GM23338 (cell line): ENCODE data around the gene AGRN. TPM values are rescaled to one million over a fixed set of nuclear protein-coding genes. Genes with fewer than 3 reads are reported as not detected.

Source experiments
- ATAC-seq: fragments of 200-7000 bp; cut with Tn5 transposase; 3 replicates; pipeline ENCODE4 v1.9.1; 2020
- DNase-seq: peaks from one replicate; pipeline ENCODE4 v3.0.0-alpha.2; 2015; ENCODE audit warnings: low spot score
- H2AFZ ChIP-seq: fragments of 200-600 bp; sonication (generic); 2 replicates; pipeline ENCODE4 v1.8.0; 2016; ENCODE audit warnings: antibody characterized with exemption, mild to moderate bottlenecking, moderate library complexity
- H3F3A ChIP-seq: fragments of 200-600 bp; sonication (generic); replicated peaks from 2 replicates; pipeline ENCODE4 v1.8.0; 2017; ENCODE audit warnings: antibody characterized with exemption, mixed run types, low read depth
- H3K27ac ChIP-seq: fragments of 200-600 bp; sonication (generic); 2 replicates; pipeline ENCODE4 v1.6.1; 2016; ENCODE audit warnings: low read depth
- H3K27me3 ChIP-seq: fragments of 200-600 bp; sonication (generic); 2 replicates; pipeline ENCODE4 v1.8.0; 2016; ENCODE audit warnings: mild to moderate bottlenecking, mixed run types, moderate library complexity; ENCODE audit not compliant: insufficient read depth
- H3K36me3 ChIP-seq: fragments of 200-600 bp; sonication (generic); 2 replicates; pipeline ENCODE4 v1.8.0; 2016; ENCODE audit warnings: mild to moderate bottlenecking; ENCODE audit not compliant: insufficient read depth
- H3K4me1 ChIP-seq: fragments of 200-600 bp; sonication (generic); 2 replicates; pipeline ENCODE4 v1.8.0; 2016; ENCODE audit warnings: mild to moderate bottlenecking, moderate library complexity; ENCODE audit not compliant: insufficient read depth
- H3K4me2 ChIP-seq: fragments of 200-600 bp; sonication (generic); 2 replicates; pipeline ENCODE4 v1.7.1; 2017; ENCODE audit warnings: mixed run types
- H3K4me3 ChIP-seq: fragments of 200-600 bp; sonication (generic); 2 replicates; pipeline ENCODE4 v1.6.1; 2016; ENCODE audit warnings: mixed run types
- H3K79me2 ChIP-seq: fragments of 200-600 bp; sonication (generic); replicated peaks from 2 replicates; pipeline ENCODE4 v1.8.0; 2017; ENCODE audit warnings: mild to moderate bottlenecking; ENCODE audit not compliant: insufficient read depth
- H3K9me2 ChIP-seq: fragments of 200-600 bp; sonication (generic); 2 replicates; pipeline ENCODE4 v1.8.0; 2017; ENCODE audit not compliant: insufficient read depth
- H4K20me1 ChIP-seq: fragments of 200-600 bp; sonication (generic); replicated peaks from 2 replicates; pipeline ENCODE4 v1.8.0; 2017; ENCODE audit warnings: mild to moderate bottlenecking; ENCODE audit not compliant: insufficient read depth
- H3K27ac Mint-ChIP-seq: 2 replicates; pipeline ENCODE4 v1.8.0; 2020; ENCODE audit warnings: inconsistent platforms, mild to moderate bottlenecking, moderate library complexity, mixed read lengths
- H3K27me3 Mint-ChIP-seq: 3 replicates; pipeline ENCODE4 v1.8.0; 2022; ENCODE audit warnings: low read depth, mild to moderate bottlenecking, moderate library complexity, mixed read lengths, inconsistent platforms; ENCODE audit not compliant: insufficient read depth, poor library complexity
- H3K36me3 Mint-ChIP-seq: 3 replicates; pipeline ENCODE4 v1.8.0; 2021; ENCODE audit warnings: low read depth, mild to moderate bottlenecking, inconsistent platforms, moderate library complexity, mixed read lengths
- H3K4me1 Mint-ChIP-seq: 3 replicates; pipeline ENCODE4 v1.8.0; 2020; ENCODE audit warnings: mild to moderate bottlenecking, inconsistent platforms, mixed read lengths
- H3K4me3 Mint-ChIP-seq: 3 replicates; pipeline ENCODE4 v1.8.0; 2021; ENCODE audit warnings: moderate library complexity, mild to moderate bottlenecking, inconsistent platforms, mixed read lengths
- H3K9me3 Mint-ChIP-seq: 3 replicates; pipeline ENCODE4 v1.8.0; 2020; ENCODE audit warnings: moderate library complexity, mild to moderate bottlenecking, inconsistent platforms, mixed read lengths
- CREB1 ChIP-seq: fragments of 250-450 bp; sonication (Bioruptor Pico); IDR thresholded peaks from 2 replicates; pipeline ENCODE4 v1.5.0; 2020; ENCODE audit warnings: low read depth, mild to moderate bottlenecking, moderate library complexity
- ETS1 ChIP-seq: IDR thresholded peaks from 2 replicates; pipeline ENCODE4 v1.6.1; 2016; ENCODE audit warnings: antibody characterized with exemption
- EZH2 ChIP-seq: fragments of 200-600 bp; sonication (generic); IDR thresholded peaks from one replicate; pipeline ENCODE4 v1.8.0; 2017; ENCODE audit warnings: antibody characterized with exemption, mild to moderate bottlenecking, low read depth; ENCODE audit not compliant: unreplicated experiment
- EZH2phosphoT487 ChIP-seq: fragments of 200-600 bp; sonication (generic); IDR thresholded peaks from one replicate; pipeline ENCODE4 v1.8.1; 2018; ENCODE audit warnings: antibody characterized with exemption; ENCODE audit not compliant: unreplicated experiment
- NANOG ChIP-seq: IDR thresholded peaks from 2 replicates; pipeline ENCODE4 v1.6.1; 2016; ENCODE audit warnings: antibody characterized with exemption, borderline replicate concordance
- POLR2AphosphoS5 ChIP-seq: IDR thresholded peaks from 2 replicates; pipeline ENCODE4 v1.6.1; 2016; ENCODE audit warnings: antibody characterized with exemption, low read depth
- REST ChIP-seq: IDR thresholded peaks from one replicate; pipeline ENCODE4 v1.6.1; 2018; ENCODE audit warnings: antibody characterized with exemption; ENCODE audit not compliant: unreplicated experiment
- STAT1 ChIP-seq: IDR thresholded peaks from one replicate; pipeline ENCODE4 v1.6.1; 2016; ENCODE audit warnings: antibody characterized with exemption; ENCODE audit not compliant: unreplicated experiment
- ZNF331 ChIP-seq: fragments of 250-450 bp; sonication (Bioruptor Pico); IDR thresholded peaks from 2 replicates; pipeline ENCODE4 v1.5.0; 2020; ENCODE audit warnings: low read depth, mild to moderate bottlenecking, moderate library complexity
- ZNF462 ChIP-seq: fragments of 250-450 bp; sonication (Bioruptor Pico); IDR thresholded peaks from 2 replicates; pipeline ENCODE4 v1.5.0; 2020; ENCODE audit warnings: mild to moderate bottlenecking, moderate library complexity
- polyA plus RNA-seq: library from polyadenylated mRNA; unstranded; fragments of >200 nt; fragmentation: Nextera tagmentation; extraction: Ambion mirVana; gene quantifications from 2 replicates; pipeline ENCODE4 v1.2.1, GENCODE V29; 2016
- total RNA-seq: library from RNA; depleted of rRNA; stranded (reverse); fragments of >200 nt; shearing (Covaris generic); gene quantifications from 2 replicates; pipeline ENCODE4 v1.2.3, GENCODE V29; 2014

The AGRN gene
- total and polyA plus RNA-seq, 2 experiments from 2014 or later = 12.3 to 185 TPM

- no peaks in the 10 kb centered on the region for H3K79me2 ChIP-seq
- ATAC-seq (peak; percentile 1; the same call in 2 of the 3 replicates), DNase-seq (no peak)
- Mint-ChIP-seq H3K4me1 (peaks cover 5% of the 10 kb centered on the region), H3K9me3 (peaks cover 9% of the 10 kb centered on the region), H3K27ac (no peak overlapping the region), H3K36me3 (peaks cover under 1% of the 10 kb centered on the region), H3K27me3 (peaks cover 74% of the 10 kb centered on the region), H3K4me3 (no peak overlapping the region)
- H3K9me2 ChIP-seq = no peaks in the 10 kb centered on the region
- H2AFZ ChIP-seq = no peak overlapping the region
- no peak overlapping the region for H3K27ac ChIP-seq
- no peaks in the 10 kb centered on the region for H4K20me1 ChIP-seq
- no peak overlapping the region; the same call in 1 of the 2 replicates for H3K4me3 ChIP-seq
- H3K4me2 ChIP-seq = peak overlapping the region; percentile 82; the same call in 1 of the 2 replicates
- H3K36me3 ChIP-seq = no peaks in the 10 kb centered on the region
- H3K27me3 ChIP-seq = peaks cover 91% of the 10 kb centered on the region
- TF ChIP-seq CREB1 (CRISPR knock-in tag) (no peak), EZH2 (peak; percentile 14)
- peaks cover 8% of the 10 kb centered on the region for H3K4me1 ChIP-seq
- H3F3A ChIP-seq = peaks cover 6% of the 10 kb centered on the region; the same call in 1 of the 2 replicates
Measured at GRCh38 chr1:997713-997992, 22.3 kb upstream of the AGRN start.

GRCh38 chr1:997993-998744 is 21.8 kb upstream of the AGRN start:
- Histone ChIP-seq H3K36me3 (no peaks in the 10 kb centered on the region), H3K4me1 (peaks cover 8% of the 10 kb centered on the region), H3K4me3 (peak overlapping the region; percentile 71), H3K9me2 (no peaks in the 10 kb centered on the region), H3K4me2 (peak overlapping the region; percentile 82), H3K27ac (no peak overlapping the region), H3K27me3 (peaks cover 93% of the 10 kb centered on the region), H2AFZ (no peak overlapping the region), H3K79me2 (no peaks in the 10 kb centered on the region), H3F3A (peaks cover 6% of the 10 kb centered on the region; the same call in 1 of the 2 replicates), H4K20me1 (no peaks in the 10 kb centered on the region)
- peaks cover 4% of the 10 kb centered on the region; the same call in 2 of the 3 replicates for H3K9me3 Mint-ChIP-seq
- H3K4me3 Mint-ChIP-seq = peak overlapping the region; percentile 53; the same call in 2 of the 3 replicates
- peaks cover 75% of the 10 kb centered on the region for H3K27me3 Mint-ChIP-seq
- no peaks in the 10 kb centered on the region; the same call in 2 of the 3 replicates for H3K36me3 Mint-ChIP-seq
- DNase-seq = peak; percentile 75
- H3K4me1 Mint-ChIP-seq = peaks cover 5% of the 10 kb centered on the region
- H3K27ac Mint-ChIP-seq = no peak overlapping the region
- ATAC-seq = peak; percentile 3
- TF ChIP-seq ETS1 = no peak
- no peak for TF ChIP-seq ZNF331 (CRISPR knock-in tag)
- no peak for TF ChIP-seq ZNF462 (CRISPR knock-in tag)
- no peak for TF ChIP-seq REST
- TF ChIP-seq EZH2 = peak; percentile 74
- TF ChIP-seq STAT1 = no peak
- TF ChIP-seq POLR2AphosphoS5 = no peak
- TF ChIP-seq EZH2phosphoT487 = peak; percentile 66
- TF ChIP-seq NANOG = no peak
- TF ChIP-seq CREB1 (CRISPR knock-in tag) = no peak
